ENCODE data around the gene NT5DC1.

NT5DC1 gene

GRCh38 chr6:116154887-116155286 is 54.2 kb downstream of the NT5DC1 start:
- POLR2A ChIA-PET: no interaction called here
- TF ChIP-seq CTCF (IDR thresholded peaks at IDR 0.05; ENCODE audit: insufficient read depth, low read length, missing control alignments): no peak
- H3K4me3 ChIP-seq (ENCODE audit: low read depth, low read length): no peak overlapping the region
- CTCF ChIA-PET: no interaction called here
- DNase-seq (ENCODE audit: low read depth, low spot score): no peak

GRCh38 chr6:116156405-116157326 is 56.0 kb downstream of the NT5DC1 start:
- CTCF ChIA-PET: interaction anchor here (1.2 kb wide), 1 partner anchor 9 kb away, joined by 3 read pairs; no protein-coding TSS in a partner anchor
- no peak for TF ChIP-seq CTCF (IDR thresholded peaks at IDR 0.05; ENCODE audit: insufficient read depth, low read length, missing control alignments)
- no peak for DNase-seq (ENCODE audit: low read depth, low spot score)
- POLR2A ChIA-PET: interaction anchor here (0.7 kb wide), 2 partner anchors 9 to 12 kb away, joined by 3 read pairs; no protein-coding TSS in a partner anchor
- H3K4me3 ChIP-seq (ENCODE audit: low read depth, low read length): no peak overlapping the region

GRCh38 chr6:116157391-116157790 is 56.7 kb downstream of the NT5DC1 start:
- H3K4me3 ChIP-seq (ENCODE audit: low read depth, low read length): no peak overlapping the region
- CTCF ChIA-PET: interaction anchor here (1.2 kb wide), 1 partner anchor 10 kb away, joined by 3 read pairs; no protein-coding TSS in a partner anchor
- DNase-seq (ENCODE audit: low read depth, low spot score): no peak
- TF ChIP-seq CTCF (IDR thresholded peaks at IDR 0.05; ENCODE audit: insufficient read depth, low read length, missing control alignments): no peak
- POLR2A ChIA-PET: no interaction called here

- TF ChIP-seq CTCF (IDR thresholded peaks at IDR 0.05; ENCODE audit: insufficient read depth, low read length, missing control alignments): no peak
- H3K4me3 ChIP-seq (ENCODE audit: low read depth, low read length): no peak overlapping the region
- POLR2A ChIA-PET: no interaction called here
- CTCF ChIA-PET: interaction anchor here (1.1 kb wide), 1 partner anchor 147 kb away, joined by 3 read pairs; no protein-coding TSS in a partner anchor
- no peak for DNase-seq (ENCODE audit: low read depth, low spot score)
These were observed 58.0 kb downstream of the NT5DC1 start for GRCh38 chr6:116158641-116159040.

- H3K4me3 ChIP-seq (ENCODE audit: low read depth, low read length): no peak overlapping the region
- TF ChIP-seq CTCF (IDR thresholded peaks at IDR 0.05; ENCODE audit: insufficient read depth, low read length, missing control alignments): no peak
- DNase-seq (ENCODE audit: low read depth, low spot score): peak; percentile 7
- ChIA-PET CTCF (interaction anchor here (1.1 kb wide), 1 partner anchor 57 kb away, joined by 3 read pairs; no protein-coding TSS in a partner anchor), POLR2A (no interaction called here)
These were observed 59.3 kb downstream of the NT5DC1 start for GRCh38 chr6:116159782-116160524.

GRCh38 chr6:116165596-116165995 is 64.9 kb downstream of the NT5DC1 start:
- DNase-seq (ENCODE audit: low read depth, low spot score): no peak
- TF ChIP-seq CTCF (IDR thresholded peaks at IDR 0.05; ENCODE audit: insufficient read depth, low read length, missing control alignments): no peak
- H3K4me3 ChIP-seq (ENCODE audit: low read depth, low read length): no peak overlapping the region
- ChIA-PET POLR2A (no interaction called here), CTCF (no interaction called here)

Measured in AG04449 (cell line).